ENCODE results near the gene KXD1.

DNA sequence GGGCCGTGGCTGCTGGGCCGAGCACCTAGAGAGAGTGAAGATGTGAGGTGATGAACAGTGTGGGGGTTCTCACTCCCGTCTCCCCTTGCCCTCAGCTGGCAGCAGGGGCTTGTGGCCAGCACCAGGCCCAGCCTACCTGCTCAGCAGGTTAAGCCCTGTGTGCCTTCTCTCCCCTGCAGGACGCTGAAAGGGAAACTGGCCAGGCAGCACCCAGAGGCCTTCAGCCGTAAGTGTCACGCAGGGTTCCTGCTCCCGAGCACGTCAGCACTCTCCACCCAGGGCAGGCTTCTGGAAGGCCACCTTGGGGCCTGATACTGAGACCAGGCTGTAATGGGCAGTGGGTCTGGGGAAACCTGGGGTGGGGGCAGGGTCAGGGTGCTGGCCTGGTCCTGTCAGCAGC, 9.3 kb downstream of the KXD1 start:
- TF ChIP-seq, protein P1, sequence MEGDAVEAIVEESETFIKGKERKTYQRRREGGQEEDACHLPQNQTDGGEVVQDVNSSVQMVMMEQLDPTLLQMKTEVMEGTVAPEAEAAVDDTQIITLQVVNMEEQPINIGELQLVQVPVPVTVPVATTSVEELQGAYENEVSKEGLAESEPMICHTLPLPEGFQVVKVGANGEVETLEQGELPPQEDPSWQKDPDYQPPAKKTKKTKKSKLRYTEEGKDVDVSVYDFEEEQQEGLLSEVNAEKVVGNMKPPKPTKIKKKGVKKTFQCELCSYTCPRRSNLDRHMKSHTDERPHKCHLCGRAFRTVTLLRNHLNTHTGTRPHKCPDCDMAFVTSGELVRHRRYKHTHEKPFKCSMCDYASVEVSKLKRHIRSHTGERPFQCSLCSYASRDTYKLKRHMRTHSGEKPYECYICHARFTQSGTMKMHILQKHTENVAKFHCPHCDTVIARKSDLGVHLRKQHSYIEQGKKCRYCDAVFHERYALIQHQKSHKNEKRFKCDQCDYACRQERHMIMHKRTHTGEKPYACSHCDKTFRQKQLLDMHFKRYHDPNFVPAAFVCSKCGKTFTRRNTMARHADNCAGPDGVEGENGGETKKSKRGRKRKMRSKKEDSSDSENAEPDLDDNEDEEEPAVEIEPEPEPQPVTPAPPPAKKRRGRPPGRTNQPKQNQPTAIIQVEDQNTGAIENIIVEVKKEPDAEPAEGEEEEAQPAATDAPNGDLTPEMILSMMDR (IDR thresholded peaks at IDR 0.05; ENCODE audit: low read depth, low read length, poor library complexity, severe bottlenecking): no peak
- TF ChIP-seq EZH2phosphoT487 (IDR thresholded peaks at IDR 0.05; ENCODE audit: borderline replicate concordance, low read length): no peak
